Endometrium (tissue), 2 donors: ENCODE measurements around the gene WDR5.

Experiments used
- FAIRE-seq: peaks from 2 replicates; lab custom pipeline; 2012; peaks lifted over from hg19 to GRCh38; lab: Jason Lieb, UNC
- donor health status: control.
- donor health status: control.

The WDR5 gene

GRCh38 chr9:134132208-134132870 is 3.5 kb upstream of the WDR5 start:
- no peak for FAIRE-seq

GRCh38 chr9:134134949-134135342 is 936 bp upstream of the WDR5 start:
- no peak for FAIRE-seq

- FAIRE-seq, result no peak
Measured at GRCh38 chr9:134136118-134136995, 475 bp downstream of the WDR5 start.

- no peak for FAIRE-seq
Measured at GRCh38 chr9:134136996-134137299, 1.1 kb downstream of the WDR5 start.

- no peak for FAIRE-seq
Measured at GRCh38 chr9:134138292-134138691, 2.4 kb downstream of the WDR5 start.

- no peak for FAIRE-seq
Measured at GRCh38 chr9:134139081-134139480, 3.2 kb downstream of the WDR5 start.

- FAIRE-seq, result no peak
Measured at GRCh38 chr9:134141906-134142305, 6.0 kb downstream of the WDR5 start.

GRCh38 chr9:134144801-134145200 is 8.9 kb downstream of the WDR5 start:
- FAIRE-seq, result no peak

- no peak for FAIRE-seq
Measured at GRCh38 chr9:134145262-134145661, 9.4 kb downstream of the WDR5 start.

- no peak for FAIRE-seq
Measured at GRCh38 chr9:134146774-134147493, 11.1 kb downstream of the WDR5 start.

GRCh38 chr9:134149380-134149779 is 13.5 kb downstream of the WDR5 start:
- no peak for FAIRE-seq

- no peak for FAIRE-seq
Measured at GRCh38 chr9:134150557-134151214, 14.8 kb downstream of the WDR5 start.

GRCh38 chr9:134152022-134152448 is 16.2 kb downstream of the WDR5 start:
- no peak for FAIRE-seq

- no peak for FAIRE-seq
Measured at GRCh38 chr9:134152488-134152887, 16.6 kb downstream of the WDR5 start.

- no peak for FAIRE-seq
Measured at GRCh38 chr9:134153450-134153849, 17.6 kb downstream of the WDR5 start.

- no peak for FAIRE-seq
Measured at GRCh38 chr9:134154262-134154701, 18.4 kb downstream of the WDR5 start.

GRCh38 chr9:134155812-134156377 is 20.0 kb downstream of the WDR5 start:
- no peak for FAIRE-seq

- FAIRE-seq, result no peak
Measured at GRCh38 chr9:134156564-134157377, 20.9 kb downstream of the WDR5 start.

GRCh38 chr9:134157378-134157885 is 21.6 kb downstream of the WDR5 start:
- FAIRE-seq, result no peak

GRCh38 chr9:134158242-134158641 is 22.4 kb downstream of the WDR5 start:
- no peak for FAIRE-seq
